ENCODE measurements around the gene MMP20.

MMP20 gene

DNA sequence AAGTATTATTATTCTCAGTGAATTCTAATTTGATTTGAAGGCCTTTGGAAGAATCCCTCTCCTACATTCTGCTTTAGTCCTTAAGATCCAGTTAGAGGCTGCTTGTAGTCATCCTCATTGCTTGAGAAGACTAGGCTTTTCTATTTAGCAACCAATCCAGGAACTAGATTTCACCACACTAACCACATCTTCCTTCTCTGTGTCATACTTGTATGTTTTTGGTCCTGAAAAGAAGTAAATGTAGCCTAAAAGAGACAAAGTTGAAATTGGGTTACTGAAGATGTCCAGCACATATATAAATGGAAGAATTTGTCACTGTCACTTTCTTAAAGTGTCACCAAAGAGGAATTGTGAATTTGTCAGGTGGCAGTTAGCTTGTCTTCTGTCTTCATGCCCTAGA is 48.0 kb downstream of the MMP20 start:
- TF ChIP-seq, protein P1, sequence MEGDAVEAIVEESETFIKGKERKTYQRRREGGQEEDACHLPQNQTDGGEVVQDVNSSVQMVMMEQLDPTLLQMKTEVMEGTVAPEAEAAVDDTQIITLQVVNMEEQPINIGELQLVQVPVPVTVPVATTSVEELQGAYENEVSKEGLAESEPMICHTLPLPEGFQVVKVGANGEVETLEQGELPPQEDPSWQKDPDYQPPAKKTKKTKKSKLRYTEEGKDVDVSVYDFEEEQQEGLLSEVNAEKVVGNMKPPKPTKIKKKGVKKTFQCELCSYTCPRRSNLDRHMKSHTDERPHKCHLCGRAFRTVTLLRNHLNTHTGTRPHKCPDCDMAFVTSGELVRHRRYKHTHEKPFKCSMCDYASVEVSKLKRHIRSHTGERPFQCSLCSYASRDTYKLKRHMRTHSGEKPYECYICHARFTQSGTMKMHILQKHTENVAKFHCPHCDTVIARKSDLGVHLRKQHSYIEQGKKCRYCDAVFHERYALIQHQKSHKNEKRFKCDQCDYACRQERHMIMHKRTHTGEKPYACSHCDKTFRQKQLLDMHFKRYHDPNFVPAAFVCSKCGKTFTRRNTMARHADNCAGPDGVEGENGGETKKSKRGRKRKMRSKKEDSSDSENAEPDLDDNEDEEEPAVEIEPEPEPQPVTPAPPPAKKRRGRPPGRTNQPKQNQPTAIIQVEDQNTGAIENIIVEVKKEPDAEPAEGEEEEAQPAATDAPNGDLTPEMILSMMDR (IDR thresholded peaks at IDR 0.05) = no peak
- Histone ChIP-seq H3K27ac (no peak overlapping the region), H3K4me3 (no peak overlapping the region)
- DNase-seq (ENCODE audit: low spot score) = no peak

DNA sequence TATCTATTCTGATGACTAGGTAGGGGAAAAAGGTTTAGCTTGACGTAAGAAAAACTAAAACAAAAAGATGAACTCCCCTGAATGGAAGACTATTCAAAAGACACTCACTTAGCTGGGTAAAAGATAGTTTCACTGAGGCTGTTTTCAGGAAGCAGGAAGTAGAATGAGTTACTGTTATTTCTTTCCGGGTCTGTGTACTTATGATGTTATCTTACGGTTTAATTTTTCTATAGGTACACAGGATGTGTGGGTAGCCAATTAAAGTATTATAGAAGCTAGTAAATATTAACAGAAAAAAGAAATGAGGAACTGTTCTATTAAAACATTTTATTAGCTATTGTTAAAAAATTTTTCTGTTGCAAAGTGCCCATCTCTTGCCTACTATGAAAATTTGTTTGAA is 48.8 kb downstream of the MMP20 start:
- Histone ChIP-seq H3K4me3 (no peak overlapping the region), H3K27ac (no peak overlapping the region)
- no peak for DNase-seq (ENCODE audit: low spot score)
- TF ChIP-seq, protein P1 (IDR thresholded peaks at IDR 0.05) = no peak

DNA sequence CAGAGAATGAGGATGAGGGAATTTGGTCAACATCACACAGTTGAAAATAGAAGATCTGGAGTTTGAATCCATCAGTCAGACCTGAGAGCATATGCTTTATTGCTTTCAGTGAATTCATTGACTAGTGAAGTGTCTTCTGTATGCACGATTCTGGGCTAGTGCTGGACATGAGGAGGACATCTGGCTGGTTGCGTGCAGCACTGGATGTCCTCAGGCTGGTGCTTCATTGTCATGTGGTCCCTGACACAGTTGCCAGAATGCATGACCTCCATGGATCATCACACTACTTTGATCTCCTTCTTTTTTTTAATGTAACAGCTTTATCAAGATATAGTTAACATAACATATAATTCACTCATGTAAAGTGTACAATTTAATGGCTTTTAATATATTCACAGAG is 50.1 kb downstream of the MMP20 start:
- no peak for DNase-seq (ENCODE audit: low spot score)
- TF ChIP-seq, protein P1 (IDR thresholded peaks at IDR 0.05) = no peak
- Histone ChIP-seq H3K27ac (no peak overlapping the region), H3K4me3 (no peak overlapping the region)

DNA sequence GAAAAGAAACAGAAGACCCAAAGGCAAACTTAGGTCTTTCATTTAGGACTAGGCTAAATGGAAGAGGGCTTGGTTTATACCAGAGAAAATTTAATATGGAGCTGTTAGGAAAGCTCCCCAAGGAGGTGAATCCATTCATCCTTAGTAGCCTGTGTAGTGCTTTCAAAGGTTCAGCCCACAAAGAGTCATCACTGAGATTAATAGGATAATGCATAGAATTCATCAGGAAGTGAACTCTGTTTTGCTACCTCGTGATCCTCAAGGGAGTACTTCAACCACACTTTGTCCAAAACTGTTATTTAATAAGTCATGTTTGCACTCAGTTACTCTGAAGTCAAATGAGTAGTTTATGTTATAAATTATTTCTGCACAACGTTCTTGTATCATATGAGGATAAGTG is 51.3 kb downstream of the MMP20 start:
- DNase-seq (ENCODE audit: low spot score) = no peak
- TF ChIP-seq, protein P1 (IDR thresholded peaks at IDR 0.05) = no peak
- no peak overlapping the region for H3K4me3 ChIP-seq
- H3K27ac ChIP-seq = no peak overlapping the region

DNA sequence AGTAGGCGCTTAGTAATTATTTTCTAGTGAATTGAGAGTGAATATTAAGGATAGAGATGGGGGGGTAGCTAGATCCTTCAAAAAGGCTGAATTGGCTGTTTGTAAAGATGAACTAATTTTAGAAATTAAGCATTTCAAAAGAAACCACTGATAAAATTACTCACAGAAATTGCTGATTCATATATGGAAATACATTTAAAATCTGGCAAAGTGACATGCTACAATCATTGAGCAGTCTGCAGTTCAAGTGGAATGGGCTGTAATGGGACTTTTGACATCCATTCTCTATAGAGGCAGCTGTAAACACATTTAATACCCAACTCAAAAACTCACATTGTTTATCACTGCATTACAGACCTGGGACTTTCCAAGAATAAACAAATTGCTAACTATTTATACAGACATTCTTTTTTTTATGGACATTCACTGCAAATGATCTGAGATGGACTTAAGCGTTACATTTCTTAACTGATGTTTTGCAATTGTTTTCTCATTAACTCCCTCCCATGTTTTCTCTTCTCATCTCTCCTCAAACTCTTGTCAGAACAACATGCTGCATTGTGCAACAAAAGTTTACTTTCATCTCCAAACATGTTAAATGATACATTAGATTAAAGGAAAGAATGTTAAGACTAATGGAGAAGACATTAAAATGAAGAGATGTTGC is 52.4 kb downstream of the MMP20 start:
- no peak for DNase-seq (ENCODE audit: low spot score)
- TF ChIP-seq, protein P1 (IDR thresholded peaks at IDR 0.05) = no peak

DNA sequence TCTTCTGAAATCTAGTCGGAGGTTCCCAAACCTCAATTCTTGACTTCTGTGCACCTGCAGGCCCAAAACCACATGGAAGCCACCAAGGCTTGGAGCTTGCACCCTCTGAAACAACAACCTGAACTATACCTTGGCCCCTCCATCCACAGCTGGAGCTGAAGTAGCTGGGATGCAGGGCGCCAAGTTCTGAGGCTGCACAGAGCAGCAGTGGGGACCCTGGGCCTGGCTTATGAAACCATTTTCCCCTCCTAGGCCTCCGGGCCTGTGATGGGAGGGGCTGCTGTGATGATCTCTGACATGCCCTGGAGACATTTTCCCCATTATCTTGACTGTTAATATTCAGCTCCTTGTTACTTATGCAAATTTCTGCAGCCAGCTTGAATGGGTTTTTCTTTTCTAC is 56.3 kb downstream of the MMP20 start:
- TF ChIP-seq, protein P1 (IDR thresholded peaks at IDR 0.05) = no peak
- no peak for DNase-seq (ENCODE audit: low spot score)
- no peak overlapping the region for H3K4me3 ChIP-seq
- no peak overlapping the region for H3K27ac ChIP-seq

More for the DNA sequence above, 52.4 kb downstream of the MMP20 start:
- H3K27ac ChIP-seq = no peak overlapping the region
- H3K4me3 ChIP-seq = no peak overlapping the region

DNA sequence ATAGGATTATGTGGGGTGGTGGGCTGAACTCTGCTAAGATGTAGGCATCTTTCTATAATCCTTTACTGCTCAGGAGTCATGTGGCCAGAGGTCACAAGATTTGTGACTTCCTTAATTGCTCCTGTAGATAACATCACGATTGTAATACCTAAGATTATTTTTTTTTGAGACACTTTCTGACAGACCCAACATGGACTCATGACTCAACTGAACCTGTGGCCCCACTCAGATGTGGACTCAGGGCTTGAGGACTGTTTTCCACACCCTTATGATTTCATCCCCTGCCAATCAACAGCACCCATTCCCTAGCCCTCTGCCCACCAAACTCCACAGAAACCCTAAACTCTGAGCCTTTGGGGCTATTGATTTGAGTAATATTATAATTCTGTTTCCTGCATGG is 59.0 kb downstream of the MMP20 start:
- TF ChIP-seq, protein P1 (IDR thresholded peaks at IDR 0.05) = no peak
- H3K4me3 ChIP-seq = no peak overlapping the region
- H3K27ac ChIP-seq = no peak overlapping the region
- no peak for DNase-seq (ENCODE audit: low spot score)
